Hepatocyte (in vitro differentiated cells): Measurements from ENCODE around the gene ITPR3.

Experiments used
- CTCF ChIP-seq: fragments of 200-600 bp; sonication (generic); IDR thresholded peaks from 2 replicates; pipeline ENCODE4 v1.5.1; 2016; ENCODE audit warnings: antibody characterized with exemption, mild to moderate bottlenecking; ENCODE audit not compliant: poor library complexity
- EZH2 ChIP-seq: fragments of 200-600 bp; sonication (generic); IDR thresholded peaks from 2 replicates; pipeline ENCODE4 v1.6.1; 2016; ENCODE audit warnings: antibody characterized with exemption, mild to moderate bottlenecking, borderline replicate concordance

GRCh38 chr6:33742092-33742491 is 121.0 kb downstream of the ITPR3 start:
- no peak for TF ChIP-seq CTCF
- TF ChIP-seq EZH2, result no peak
